ENCODE measurements around the gene CYB5D1.

The CYB5D1 gene

DNA sequence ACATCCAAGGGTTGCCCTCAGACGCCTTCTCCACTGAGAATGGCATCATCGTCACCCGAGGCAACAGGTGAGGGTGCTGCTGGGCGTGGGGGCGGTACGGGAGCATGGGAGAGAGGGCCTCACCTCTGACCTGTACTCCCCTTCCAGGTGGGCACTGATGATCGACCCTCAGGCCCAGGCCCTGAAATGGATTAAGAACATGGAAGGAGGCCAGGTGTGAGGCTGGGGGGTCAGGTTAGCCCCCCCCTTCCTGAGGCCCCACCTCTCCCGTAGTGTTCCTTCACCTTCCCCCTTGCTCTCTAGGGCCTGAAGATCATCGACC lies 40.2 kb upstream of the CYB5D1 start:
- no peak overlapping the region for H3K27ac ChIP-seq (ENCODE audit: low read depth, low read length)
- no peak overlapping the region for H3K9ac ChIP-seq (ENCODE audit: low read length)
- H3K9me3 ChIP-seq (ENCODE audit: insufficient read depth, low read length), result no peaks in the 10 kb centered on the region
- no peaks in the 10 kb centered on the region for H4K20me1 ChIP-seq (ENCODE audit: low read depth, low read length)
- TF ChIP-seq, protein P1, sequence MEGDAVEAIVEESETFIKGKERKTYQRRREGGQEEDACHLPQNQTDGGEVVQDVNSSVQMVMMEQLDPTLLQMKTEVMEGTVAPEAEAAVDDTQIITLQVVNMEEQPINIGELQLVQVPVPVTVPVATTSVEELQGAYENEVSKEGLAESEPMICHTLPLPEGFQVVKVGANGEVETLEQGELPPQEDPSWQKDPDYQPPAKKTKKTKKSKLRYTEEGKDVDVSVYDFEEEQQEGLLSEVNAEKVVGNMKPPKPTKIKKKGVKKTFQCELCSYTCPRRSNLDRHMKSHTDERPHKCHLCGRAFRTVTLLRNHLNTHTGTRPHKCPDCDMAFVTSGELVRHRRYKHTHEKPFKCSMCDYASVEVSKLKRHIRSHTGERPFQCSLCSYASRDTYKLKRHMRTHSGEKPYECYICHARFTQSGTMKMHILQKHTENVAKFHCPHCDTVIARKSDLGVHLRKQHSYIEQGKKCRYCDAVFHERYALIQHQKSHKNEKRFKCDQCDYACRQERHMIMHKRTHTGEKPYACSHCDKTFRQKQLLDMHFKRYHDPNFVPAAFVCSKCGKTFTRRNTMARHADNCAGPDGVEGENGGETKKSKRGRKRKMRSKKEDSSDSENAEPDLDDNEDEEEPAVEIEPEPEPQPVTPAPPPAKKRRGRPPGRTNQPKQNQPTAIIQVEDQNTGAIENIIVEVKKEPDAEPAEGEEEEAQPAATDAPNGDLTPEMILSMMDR (IDR thresholded peaks at IDR 0.05; ENCODE audit: insufficient read depth, low read length, poor library complexity, severe bottlenecking), result no peak
- TF ChIP-seq EZH2phosphoT487 (conservative IDR thresholded peaks at IDR 0.05; ENCODE audit: low read length), result no peak
- H3K79me2 ChIP-seq (ENCODE audit: insufficient read depth, low read length), result no peaks in the 10 kb centered on the region
- H3K36me3 ChIP-seq (ENCODE audit: low read length), result no peaks in the 10 kb centered on the region
- no peak overlapping the region for H3K4me3 ChIP-seq (ENCODE audit: insufficient read depth, low read length, poor library complexity, severe bottlenecking)
- H3F3A ChIP-seq (ENCODE audit: insufficient read depth), result no peaks in the 10 kb centered on the region
- no peaks in the 10 kb centered on the region for H3K27me3 ChIP-seq (ENCODE audit: low read length)
- no peak overlapping the region for H3K4me2 ChIP-seq (ENCODE audit: low read depth, low read length, poor library complexity, severe bottlenecking)
- H3K9me2 ChIP-seq (replicated peaks; ENCODE audit: insufficient read depth, low read length), result no peaks in the 10 kb centered on the region
- H2AFZ ChIP-seq (ENCODE audit: low read depth, low read length, severe bottlenecking), result no peak overlapping the region

- no peaks in the 10 kb centered on the region for H3K79me2 ChIP-seq (ENCODE audit: insufficient read depth, low read length)
- H3K9ac ChIP-seq (ENCODE audit: low read length), result no peak overlapping the region
- no peak overlapping the region for H2AFZ ChIP-seq (ENCODE audit: low read depth, low read length, severe bottlenecking)
- TF ChIP-seq EZH2phosphoT487 (conservative IDR thresholded peaks at IDR 0.05; ENCODE audit: low read length), result no peak
- TF ChIP-seq, protein P1 (IDR thresholded peaks at IDR 0.05; ENCODE audit: insufficient read depth, low read length, poor library complexity, severe bottlenecking), result no peak
- no peaks in the 10 kb centered on the region for H3K27me3 ChIP-seq (ENCODE audit: low read length)
- no peak overlapping the region for H3K27ac ChIP-seq (ENCODE audit: low read depth, low read length)
- H3K4me2 ChIP-seq (ENCODE audit: low read depth, low read length, poor library complexity, severe bottlenecking), result no peak overlapping the region
- no peaks in the 10 kb centered on the region for H4K20me1 ChIP-seq (ENCODE audit: low read depth, low read length)
- no peaks in the 10 kb centered on the region for H3K9me3 ChIP-seq (ENCODE audit: insufficient read depth, low read length)
- no peaks in the 10 kb centered on the region for H3K9me2 ChIP-seq (replicated peaks; ENCODE audit: insufficient read depth, low read length)
- H3F3A ChIP-seq (ENCODE audit: insufficient read depth), result no peaks in the 10 kb centered on the region
- H3K36me3 ChIP-seq (ENCODE audit: low read length), result no peaks in the 10 kb centered on the region
- no peak overlapping the region for H3K4me3 ChIP-seq (ENCODE audit: insufficient read depth, low read length, poor library complexity, severe bottlenecking)
Observed at GRCh38 chr17:7818026-7818425, 39.8 kb upstream of the CYB5D1 start.

DNA sequence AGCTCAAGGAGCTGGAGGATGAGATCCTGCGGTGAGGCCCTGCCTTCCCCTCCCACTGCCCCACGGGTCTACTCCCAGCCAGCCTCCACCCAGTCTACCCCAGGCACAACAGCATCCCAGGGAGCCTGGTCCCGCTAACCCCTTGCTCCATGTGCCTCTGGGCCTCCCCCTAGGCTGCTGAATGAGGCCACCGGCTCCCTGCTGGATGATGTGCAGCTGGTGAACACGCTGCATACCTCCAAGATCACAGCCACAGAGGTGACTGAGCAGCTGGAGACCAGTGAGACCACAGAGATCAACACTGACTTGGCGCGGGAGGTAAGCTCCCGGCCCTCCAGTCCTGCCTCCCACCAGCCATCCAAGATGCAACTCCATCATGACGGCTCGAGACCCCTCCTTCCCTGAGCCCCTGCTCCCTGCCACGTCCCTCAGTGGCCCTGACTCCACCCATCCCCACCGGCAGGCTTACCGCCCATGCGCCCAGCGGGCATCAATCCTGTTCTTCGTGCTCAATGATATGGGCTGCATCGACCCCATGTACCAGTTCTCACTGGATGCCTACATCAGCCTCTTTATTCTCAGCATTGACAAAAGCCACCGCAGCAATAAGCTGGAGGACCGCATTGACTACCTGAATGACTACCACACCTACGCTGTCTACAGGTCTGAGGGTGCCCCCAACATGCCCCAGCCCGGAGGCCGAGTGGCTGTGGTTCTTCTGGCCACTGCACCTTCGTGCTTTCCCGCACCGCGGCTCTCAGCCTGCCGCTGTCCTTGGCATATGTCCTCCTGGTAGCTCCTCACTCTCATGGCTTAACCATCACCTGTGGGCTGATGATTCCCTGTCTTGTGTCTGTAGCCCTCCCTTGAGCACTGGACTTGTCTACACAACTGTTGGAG lies 38.8 kb upstream of the CYB5D1 start:
- Histone ChIP-seq H3K4me3 (ENCODE audit: insufficient read depth, low read length, poor library complexity, severe bottlenecking) (no peak overlapping the region), H3F3A (ENCODE audit: insufficient read depth) (no peaks in the 10 kb centered on the region), H3K27me3 (ENCODE audit: low read length) (no peaks in the 10 kb centered on the region), H3K4me2 (ENCODE audit: low read depth, low read length, poor library complexity, severe bottlenecking) (no peak overlapping the region), H2AFZ (ENCODE audit: low read depth, low read length, severe bottlenecking) (no peak overlapping the region), H3K9me3 (ENCODE audit: insufficient read depth, low read length) (no peaks in the 10 kb centered on the region), H3K79me2 (ENCODE audit: insufficient read depth, low read length) (no peaks in the 10 kb centered on the region), H4K20me1 (ENCODE audit: low read depth, low read length) (no peaks in the 10 kb centered on the region), H3K36me3 (ENCODE audit: low read length) (no peaks in the 10 kb centered on the region), H3K9me2 (replicated peaks; ENCODE audit: insufficient read depth, low read length) (no peaks in the 10 kb centered on the region), H3K27ac (ENCODE audit: low read depth, low read length) (no peak overlapping the region), H3K9ac (ENCODE audit: low read length) (no peak overlapping the region)
- TF ChIP-seq, protein P1 (IDR thresholded peaks at IDR 0.05; ENCODE audit: insufficient read depth, low read length, poor library complexity, severe bottlenecking), result no peak
- TF ChIP-seq EZH2phosphoT487 (conservative IDR thresholded peaks at IDR 0.05; ENCODE audit: low read length), result no peak
